Fibroblast of the aortic adventitia (primary cell): ENCODE measurements around the gene BICC1. TPM values are rescaled to one million over a fixed set of nuclear protein-coding genes. Genes with fewer than 3 reads are reported as not detected.

ENCODE experiments used
- DNase-seq: peaks from one replicate; pipeline ENCODE4 v3.0.0-alpha.2; 2010; ENCODE audit warnings: low read depth
- H3K4me3 ChIP-seq: 2 replicates; pipeline ENCODE4 v1.5.1; 2011; ENCODE audit warnings: low read depth, mild to moderate bottlenecking, control low read depth, low read length, moderate library complexity
- CTCF ChIP-seq: IDR thresholded peaks from 2 replicates; pipeline ENCODE4 v1.5.1; 2011; ENCODE audit warnings: mild to moderate bottlenecking, low read length, control low read depth, inconsistent platforms; ENCODE audit not compliant: insufficient read depth
- total RNA-seq: library from RNA; depleted of rRNA; stranded (reverse); fragments of >200 nt; gene quantifications from 2 replicates; pipeline ENCODE4 v1.2.3, GENCODE V29; 2012; ENCODE audit warnings: low replicate concordance

BICC1 gene
- total RNA-seq, 1 donor, result 177 TPM

- no peak for TF ChIP-seq CTCF
- no peak for DNase-seq
- no peak overlapping the region for H3K4me3 ChIP-seq
Measured at GRCh38 chr10:58556516-58557165, 44.0 kb downstream of the BICC1 start.

- no peak overlapping the region for H3K4me3 ChIP-seq
- TF ChIP-seq CTCF, result no peak
- no peak for DNase-seq
Measured at GRCh38 chr10:58557714-58558113, 45.0 kb downstream of the BICC1 start.

GRCh38 chr10:58560068-58560467 lies 47.4 kb downstream of the BICC1 start:
- TF ChIP-seq CTCF, result no peak
- no peak overlapping the region for H3K4me3 ChIP-seq
- no peak for DNase-seq

- DNase-seq, result peak; percentile 39
- TF ChIP-seq CTCF, result no peak
- no peak overlapping the region for H3K4me3 ChIP-seq
Measured at GRCh38 chr10:58565271-58565670, 52.6 kb downstream of the BICC1 start.

- DNase-seq, result no peak
- no peak for TF ChIP-seq CTCF
- no peak overlapping the region for H3K4me3 ChIP-seq
Measured at GRCh38 chr10:58567652-58568051, 55.0 kb downstream of the BICC1 start.

- no peak overlapping the region for H3K4me3 ChIP-seq
- peak; percentile 75 for DNase-seq
- TF ChIP-seq CTCF, result no peak
Measured at GRCh38 chr10:58568428-58568935, 55.8 kb downstream of the BICC1 start.

- peak; percentile 95 for DNase-seq
- H3K4me3 ChIP-seq, result no peak overlapping the region
- TF ChIP-seq CTCF, result no peak
Measured at GRCh38 chr10:58570307-58570723, 57.6 kb downstream of the BICC1 start.
